H1 (cell line): Measurements from ENCODE around the gene OR5AR1. TPM values are rescaled to one million over a fixed set of nuclear protein-coding genes. Genes with fewer than 3 reads are reported as not detected.

ENCODE experiments used
- CEBPB ChIP-seq: IDR thresholded peaks from 2 replicates; pipeline ENCODE4 v1.6.1; 2012; ENCODE audit warnings: low read depth, low read length
- KDM5A ChIP-seq: fragments of 200-600 bp; IDR thresholded peaks from 2 replicates; pipeline ENCODE4 v1.7.1; 2012; ENCODE audit warnings: mild to moderate bottlenecking, low read length, inconsistent platforms, mixed read lengths
- MAFK ChIP-seq: IDR thresholded peaks from 2 replicates; pipeline ENCODE4 v1.6.1; 2012; ENCODE audit warnings: low read depth, mild to moderate bottlenecking, improper control_type of control experiment, low read length
- POU5F1 ChIP-seq: IDR thresholded peaks from 2 replicates; pipeline ENCODE4 v1.6.1; 2011; ENCODE audit warnings: low read depth, mild to moderate bottlenecking, low read length, moderate library complexity
- SAP30 ChIP-seq: fragments of 300-600 bp; sonication (generic); IDR thresholded peaks from 2 replicates; pipeline ENCODE4 v1.7.1; 2012; ENCODE audit warnings: low read length, moderate library complexity, mild to moderate bottlenecking, inconsistent platforms; ENCODE audit not compliant: insufficient read depth, insufficient replicate concordance
- SIN3A ChIP-seq, 2 experiments: IDR thresholded peaks in 1 of 2; conservative IDR thresholded peaks in 1 of 2; 2 replicates each; pipeline ENCODE4 v1.6.1; 2011 to 2012; ENCODE audit warnings: low read length in 2 of 2, improper control_type of control experiment in 1 of 2, low read depth in 1 of 2, mild to moderate bottlenecking in 1 of 2
- TEAD4 ChIP-seq: IDR thresholded peaks from 2 replicates; pipeline ENCODE4 v1.6.1; 2012; ENCODE audit warnings: low read depth, low read length, inconsistent platforms, mixed read lengths
- polyA plus RNA-seq, 7 experiments: library from polyadenylated mRNA; depleted of rRNA in 3 of 7; stranded (reverse) in 5 of 7; unstranded in 2 of 7; fragments of >200 nt in 5 of 7; fragments of 200-250 nt in 2 of 7; gene quantifications; 1 replicate in 5 of 7; 2 replicates in 1 of 7; 4 replicates in 1 of 7; pipeline versions ENCODE4 v1.2.1 to v1.2.3, GENCODE V29; 2011 to 2013; ENCODE audit warnings: missing spikeins in 2 of 7, mixed read lengths in 2 of 7
- total RNA-seq: library from RNA; stranded (reverse); fragmentation: NEBNext Ultra II Directional; extraction: Animal tissue kit (Norgen Biotek cat#: 25700); gene quantifications from 2 replicates; pipeline ENCODE4 v1.2.1, GENCODE V29; 2021

The OR5AR1 gene
- total and polyA plus RNA-seq, 2 of the 8 experiments (the other 6 are each of a cell fraction or from before 2014, with no cell fraction given) = 0.12 TPM; not detected in 1

GRCh38 chr11:56642339-56642738 is 21.1 kb upstream of the OR5AR1 start, which contains the start of gene OR5AP2 (continued):
- TF ChIP-seq SIN3A (conservative IDR thresholded peaks at IDR 0.05 in 1 of 2, IDR thresholded peaks at IDR 0.05 in 1 of 2; ENCODE audit: low read depth in 1 of 2, low read length in 2 of 2) (no peak), SAP30 (no peak), CEBPB (no peak), KDM5A (no peak), POU5F1 (no peak), MAFK (no peak), TEAD4 (no peak)
